ENCODE measurements around the gene NFATC3.

The NFATC3 gene

GRCh38 chr16:68047987-68048386 lies 37.2 kb upstream of the NFATC3 start:
- ChIA-PET CTCF (no interaction called here), POLR2A (no interaction called here)
- DNase-seq (ENCODE audit: extremely low spot score) = no peak
- TF ChIP-seq FOXM1 (IDR thresholded peaks at IDR 0.05; ENCODE audit: borderline replicate concordance) = no peak
- no peak for TF ChIP-seq TARDBP (IDR thresholded peaks at IDR 0.05)
- no peak for TF ChIP-seq LEF1 (IDR thresholded peaks at IDR 0.05; ENCODE audit: borderline replicate concordance)
- TF ChIP-seq BHLHE40 (IDR thresholded peaks at IDR 0.05; ENCODE audit: borderline replicate concordance) = no peak
- TF ChIP-seq ARNT (IDR thresholded peaks at IDR 0.05) = no peak
- no peak for TF ChIP-seq L3MBTL2 (conservative IDR thresholded peaks at IDR 0.05)
- no peak for TF ChIP-seq SUZ12 (IDR thresholded peaks at IDR 0.05)
- no peak for TF ChIP-seq ELF4 (IDR thresholded peaks at IDR 0.05)
- TF ChIP-seq ZNF384 (IDR thresholded peaks at IDR 0.05) = no peak
- TF ChIP-seq SP1 (IDR thresholded peaks at IDR 0.05) = no peak
- TF ChIP-seq PKNOX1 (IDR thresholded peaks at IDR 0.05) = no peak
- no peak for TF ChIP-seq HDGF (IDR thresholded peaks at IDR 0.05; ENCODE audit: borderline replicate concordance)
- TF ChIP-seq FOXA1 (IDR thresholded peaks at IDR 0.05) = no peak
- no peak for TF ChIP-seq NFRKB (IDR thresholded peaks at IDR 0.05)
- no peak for TF ChIP-seq CTBP1 (IDR thresholded peaks at IDR 0.05; ENCODE audit: borderline replicate concordance)
- TF ChIP-seq FOXK2 (IDR thresholded peaks at IDR 0.05) = no peak

- TF ChIP-seq FOXM1 (IDR thresholded peaks at IDR 0.05; ENCODE audit: borderline replicate concordance) (no peak), BHLHE40 (IDR thresholded peaks at IDR 0.05; ENCODE audit: borderline replicate concordance) (no peak), L3MBTL2 (conservative IDR thresholded peaks at IDR 0.05) (no peak), ELF4 (IDR thresholded peaks at IDR 0.05) (no peak), FOXK2 (IDR thresholded peaks at IDR 0.05) (no peak), SP1 (IDR thresholded peaks at IDR 0.05) (no peak), FOXA1 (IDR thresholded peaks at IDR 0.05) (no peak), ARNT (IDR thresholded peaks at IDR 0.05) (no peak), NFRKB (IDR thresholded peaks at IDR 0.05) (no peak), CTBP1 (IDR thresholded peaks at IDR 0.05; ENCODE audit: borderline replicate concordance) (no peak), PKNOX1 (IDR thresholded peaks at IDR 0.05) (no peak), HDGF (IDR thresholded peaks at IDR 0.05; ENCODE audit: borderline replicate concordance) (no peak), ZNF384 (IDR thresholded peaks at IDR 0.05) (no peak), SUZ12 (IDR thresholded peaks at IDR 0.05) (no peak), TARDBP (IDR thresholded peaks at IDR 0.05) (no peak), LEF1 (IDR thresholded peaks at IDR 0.05; ENCODE audit: borderline replicate concordance) (no peak)
- ChIA-PET CTCF (interaction anchor here (0.6 kb wide), 1 partner anchor 14 kb away, joined by 3 read pairs; no protein-coding TSS in a partner anchor), POLR2A (no interaction called here)
- no peak for DNase-seq (ENCODE audit: extremely low spot score)
These were observed 35.7 kb upstream of the NFATC3 start for GRCh38 chr16:68049449-68049848.

GRCh38 chr16:68055395-68055794 lies 29.8 kb upstream of the NFATC3 start:
- ChIA-PET CTCF (no interaction called here), POLR2A (no interaction called here)
- DNase-seq (ENCODE audit: extremely low spot score) = no peak
- no peak for TF ChIP-seq SP1 (IDR thresholded peaks at IDR 0.05)
- no peak for TF ChIP-seq PKNOX1 (IDR thresholded peaks at IDR 0.05)

GRCh38 chr16:68059804-68060203 lies 25.4 kb upstream of the NFATC3 start:
- ChIA-PET CTCF (no interaction called here), POLR2A (no interaction called here)
- no peak for DNase-seq (ENCODE audit: extremely low spot score)
- no peak for TF ChIP-seq BHLHE40 (IDR thresholded peaks at IDR 0.05; ENCODE audit: borderline replicate concordance)
- no peak for TF ChIP-seq ARNT (IDR thresholded peaks at IDR 0.05)
- TF ChIP-seq CTBP1 (IDR thresholded peaks at IDR 0.05; ENCODE audit: borderline replicate concordance) = no peak
- no peak for TF ChIP-seq HDGF (IDR thresholded peaks at IDR 0.05; ENCODE audit: borderline replicate concordance)
- TF ChIP-seq SP1 (IDR thresholded peaks at IDR 0.05) = no peak
- TF ChIP-seq L3MBTL2 (conservative IDR thresholded peaks at IDR 0.05) = no peak
- TF ChIP-seq SUZ12 (IDR thresholded peaks at IDR 0.05) = no peak
- TF ChIP-seq TARDBP (IDR thresholded peaks at IDR 0.05) = no peak
- TF ChIP-seq ELF4 (IDR thresholded peaks at IDR 0.05) = no peak
- TF ChIP-seq FOXK2 (IDR thresholded peaks at IDR 0.05) = no peak

GRCh38 chr16:68061396-68061795 lies 23.8 kb upstream of the NFATC3 start:
- DNase-seq (ENCODE audit: extremely low spot score) = no peak
- TF ChIP-seq FOXK2 (IDR thresholded peaks at IDR 0.05) (no peak), TARDBP (IDR thresholded peaks at IDR 0.05) (no peak)
- POLR2A ChIA-PET = no interaction called here
- CTCF ChIA-PET = no interaction called here

GRCh38 chr16:68062910-68063393 lies 22.2 kb upstream of the NFATC3 start:
- no peak for DNase-seq (ENCODE audit: extremely low spot score)
- ChIA-PET CTCF (no interaction called here), POLR2A (interaction anchor here (1.4 kb wide), 1 partner anchor 248 kb away, joined by 4 read pairs; the partner anchor contains the start of genes PRMT7 and SLC7A6OS)
- TF ChIP-seq PKNOX1 (IDR thresholded peaks at IDR 0.05) (no peak), SP1 (IDR thresholded peaks at IDR 0.05) (no peak), FOXA1 (IDR thresholded peaks at IDR 0.05) (no peak), BHLHE40 (IDR thresholded peaks at IDR 0.05; ENCODE audit: borderline replicate concordance) (no peak), SUZ12 (IDR thresholded peaks at IDR 0.05) (no peak), ELF4 (IDR thresholded peaks at IDR 0.05) (no peak), FOXK2 (IDR thresholded peaks at IDR 0.05) (no peak)

Measured in HEK293T (cell line).